Nephron (organoid): ENCODE results near the gene SYNE2.
A peak's percentile ranks its signal among the peaks of the same experiment; 100 is the strongest.

Source experiments
- H3K27ac Mint-ChIP-seq, 3 experiments: 2 replicates each; pipeline ENCODE4 v1.8.0; 2020; ENCODE audit warnings: mixed read lengths in 3 of 3, mild to moderate bottlenecking in 2 of 3, moderate library complexity in 1 of 3
- H3K27me3 Mint-ChIP-seq: 2 replicates; pipeline ENCODE4 v1.8.0; 2021; ENCODE audit warnings: low read depth, mild to moderate bottlenecking, moderate library complexity, mixed read lengths
- H3K36me3 Mint-ChIP-seq: 2 replicates; pipeline ENCODE4 v1.8.0; 2020; ENCODE audit warnings: low read depth, mixed read lengths
- H3K4me1 Mint-ChIP-seq: 2 replicates; pipeline ENCODE4 v1.8.0; 2020; ENCODE audit warnings: mixed read lengths
- H3K4me3 Mint-ChIP-seq, 3 experiments: 2 replicates each; pipeline ENCODE4 v1.8.0; 2020; ENCODE audit warnings: mild to moderate bottlenecking in 3 of 3, mixed read lengths in 3 of 3, moderate library complexity in 2 of 3
- H3K9me3 Mint-ChIP-seq: 2 replicates; pipeline ENCODE4 v1.8.0; 2020; ENCODE audit warnings: mixed read lengths
- TF ChIP-seq, protein P1 (sequence below), 3 experiments: fragments of 200-600 bp; sonication (generic); IDR thresholded peaks; one replicate each; pipeline ENCODE4 v1.5.0; 2021; ENCODE audit warnings: antibody characterized with exemption in 3 of 3; ENCODE audit not compliant: unreplicated experiment in 3 of 3

Gene SYNE2

GRCh38 chr14:63962906-63963305, 110.1 kb downstream of the SYNE2 start:
- Mint-ChIP-seq H3K27me3 (no peaks in the 10 kb centered on the region), H3K4me1 (peaks cover 21% of the 10 kb centered on the region), H3K27ac (peak overlapping the region; percentile 70 to 87 (median 85)), H3K9me3 (no peaks in the 10 kb centered on the region), H3K36me3 (peaks cover 3% of the 10 kb centered on the region), H3K4me3 (no peak overlapping the region)
- TF ChIP-seq, protein P1, sequence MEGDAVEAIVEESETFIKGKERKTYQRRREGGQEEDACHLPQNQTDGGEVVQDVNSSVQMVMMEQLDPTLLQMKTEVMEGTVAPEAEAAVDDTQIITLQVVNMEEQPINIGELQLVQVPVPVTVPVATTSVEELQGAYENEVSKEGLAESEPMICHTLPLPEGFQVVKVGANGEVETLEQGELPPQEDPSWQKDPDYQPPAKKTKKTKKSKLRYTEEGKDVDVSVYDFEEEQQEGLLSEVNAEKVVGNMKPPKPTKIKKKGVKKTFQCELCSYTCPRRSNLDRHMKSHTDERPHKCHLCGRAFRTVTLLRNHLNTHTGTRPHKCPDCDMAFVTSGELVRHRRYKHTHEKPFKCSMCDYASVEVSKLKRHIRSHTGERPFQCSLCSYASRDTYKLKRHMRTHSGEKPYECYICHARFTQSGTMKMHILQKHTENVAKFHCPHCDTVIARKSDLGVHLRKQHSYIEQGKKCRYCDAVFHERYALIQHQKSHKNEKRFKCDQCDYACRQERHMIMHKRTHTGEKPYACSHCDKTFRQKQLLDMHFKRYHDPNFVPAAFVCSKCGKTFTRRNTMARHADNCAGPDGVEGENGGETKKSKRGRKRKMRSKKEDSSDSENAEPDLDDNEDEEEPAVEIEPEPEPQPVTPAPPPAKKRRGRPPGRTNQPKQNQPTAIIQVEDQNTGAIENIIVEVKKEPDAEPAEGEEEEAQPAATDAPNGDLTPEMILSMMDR (IDR thresholded peaks at IDR 0.05; ENCODE audit: unreplicated experiment in 3 of 3): no peak

DNA sequence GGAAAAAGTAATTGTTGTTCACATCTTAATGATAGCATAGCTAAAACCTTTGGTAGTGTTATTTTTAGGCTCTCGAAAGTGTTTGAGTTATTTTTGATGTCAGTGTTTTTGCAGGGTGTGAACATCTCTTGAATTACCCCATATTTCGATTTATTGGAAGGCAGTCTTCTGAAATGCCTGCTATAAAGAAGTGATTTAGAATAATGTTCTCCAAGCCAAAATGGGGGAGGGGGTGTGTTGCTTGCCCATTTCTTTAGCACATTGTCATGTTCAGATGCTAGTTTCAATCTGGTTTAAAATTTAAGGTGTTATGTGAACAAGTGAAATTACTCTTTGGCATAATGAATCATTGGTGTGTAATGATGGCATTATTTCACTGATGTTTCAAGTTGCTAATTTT, 110.6 kb downstream of the SYNE2 start:
- Mint-ChIP-seq H3K4me1 (peaks cover 21% of the 10 kb centered on the region), H3K36me3 (peaks cover 3% of the 10 kb centered on the region), H3K27me3 (no peaks in the 10 kb centered on the region), H3K27ac (peak overlapping the region; percentile 55 to 87 (median 85)), H3K9me3 (no peaks in the 10 kb centered on the region), H3K4me3 (no peak overlapping the region)
- TF ChIP-seq, protein P1 (IDR thresholded peaks at IDR 0.05; ENCODE audit: unreplicated experiment in 3 of 3): no peak

GRCh38 chr14:63964113-63964512, 111.3 kb downstream of the SYNE2 start:
- no peaks in the 10 kb centered on the region for H3K27me3 Mint-ChIP-seq
- H3K36me3 Mint-ChIP-seq: peaks cover 7% of the 10 kb centered on the region
- H3K27ac Mint-ChIP-seq: no peak overlapping the region
- H3K4me3 Mint-ChIP-seq: no peak overlapping the region
- H3K9me3 Mint-ChIP-seq: no peaks in the 10 kb centered on the region
- peaks cover 21% of the 10 kb centered on the region for H3K4me1 Mint-ChIP-seq
- TF ChIP-seq, protein P1 (IDR thresholded peaks at IDR 0.05; ENCODE audit: unreplicated experiment in 3 of 3): no peak

- Mint-ChIP-seq H3K27me3 (no peaks in the 10 kb centered on the region), H3K36me3 (peaks cover 17% of the 10 kb centered on the region), H3K9me3 (no peaks in the 10 kb centered on the region), H3K4me1 (peaks cover 16% of the 10 kb centered on the region), H3K27ac (no peak overlapping the region), H3K4me3 (no peak overlapping the region)
- TF ChIP-seq, protein P1 (IDR thresholded peaks at IDR 0.05; ENCODE audit: unreplicated experiment in 3 of 3): no peak
Observed at GRCh38 chr14:63966407-63966806, 113.6 kb downstream of the SYNE2 start.

GRCh38 chr14:63972323-63972932, 119.6 kb downstream of the SYNE2 start:
- peaks cover 27% of the 10 kb centered on the region for H3K36me3 Mint-ChIP-seq
- no peak overlapping the region for H3K4me3 Mint-ChIP-seq
- TF ChIP-seq, protein P1 (IDR thresholded peaks at IDR 0.05; ENCODE audit: unreplicated experiment in 3 of 3): no peak
- no peaks in the 10 kb centered on the region for H3K27me3 Mint-ChIP-seq
- no peaks in the 10 kb centered on the region for H3K9me3 Mint-ChIP-seq
- H3K4me1 Mint-ChIP-seq: peaks cover 4% of the 10 kb centered on the region
- peak overlapping the region; percentile 11 to 65 (median 36) for H3K27ac Mint-ChIP-seq

GRCh38 chr14:63974176-63974575, 121.4 kb downstream of the SYNE2 start:
- TF ChIP-seq, protein P1 (IDR thresholded peaks at IDR 0.05; ENCODE audit: unreplicated experiment in 3 of 3): no peak
- peaks cover 35% of the 10 kb centered on the region for H3K36me3 Mint-ChIP-seq
- no peaks in the 10 kb centered on the region for H3K9me3 Mint-ChIP-seq
- no peaks in the 10 kb centered on the region for H3K27me3 Mint-ChIP-seq
- H3K4me1 Mint-ChIP-seq: peaks cover 4% of the 10 kb centered on the region
- no peak overlapping the region for H3K4me3 Mint-ChIP-seq
- no peak overlapping the region for H3K27ac Mint-ChIP-seq
